HG03103 (cell line): ENCODE data around the gene RIMBP2.

Experiments
- ATAC-seq: cut with Tn5 transposase; IDR thresholded peaks from one replicate; pipeline ENCODE4 v1.9.1; 2021; ENCODE audit warnings: low read depth; ENCODE audit not compliant: unreplicated experiment

Gene RIMBP2

DNA sequence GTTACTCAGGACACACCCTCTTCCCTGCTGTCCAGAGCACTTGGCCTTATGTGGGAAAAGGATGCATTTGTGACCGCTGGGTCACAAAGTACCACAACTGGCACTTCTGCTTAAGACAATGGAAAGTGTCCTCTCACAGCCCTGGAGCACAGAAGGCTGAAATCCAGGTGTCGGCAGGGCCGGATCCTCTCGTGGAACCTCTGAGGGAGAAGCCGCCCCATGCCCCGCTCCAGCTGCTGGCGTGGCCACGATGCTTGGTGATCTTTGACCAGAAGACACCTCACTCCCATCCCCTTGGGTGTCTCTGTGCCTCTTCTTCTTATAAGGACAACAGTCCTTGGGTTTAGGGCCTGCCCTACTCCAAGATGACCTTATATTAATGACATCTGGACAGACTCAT lies 221.4 kb downstream of the RIMBP2 start:
- ATAC-seq = no peak

- ATAC-seq = no peak
Observed at GRCh38 chr12:130493951-130494350, 222.1 kb downstream of the RIMBP2 start.

DNA sequence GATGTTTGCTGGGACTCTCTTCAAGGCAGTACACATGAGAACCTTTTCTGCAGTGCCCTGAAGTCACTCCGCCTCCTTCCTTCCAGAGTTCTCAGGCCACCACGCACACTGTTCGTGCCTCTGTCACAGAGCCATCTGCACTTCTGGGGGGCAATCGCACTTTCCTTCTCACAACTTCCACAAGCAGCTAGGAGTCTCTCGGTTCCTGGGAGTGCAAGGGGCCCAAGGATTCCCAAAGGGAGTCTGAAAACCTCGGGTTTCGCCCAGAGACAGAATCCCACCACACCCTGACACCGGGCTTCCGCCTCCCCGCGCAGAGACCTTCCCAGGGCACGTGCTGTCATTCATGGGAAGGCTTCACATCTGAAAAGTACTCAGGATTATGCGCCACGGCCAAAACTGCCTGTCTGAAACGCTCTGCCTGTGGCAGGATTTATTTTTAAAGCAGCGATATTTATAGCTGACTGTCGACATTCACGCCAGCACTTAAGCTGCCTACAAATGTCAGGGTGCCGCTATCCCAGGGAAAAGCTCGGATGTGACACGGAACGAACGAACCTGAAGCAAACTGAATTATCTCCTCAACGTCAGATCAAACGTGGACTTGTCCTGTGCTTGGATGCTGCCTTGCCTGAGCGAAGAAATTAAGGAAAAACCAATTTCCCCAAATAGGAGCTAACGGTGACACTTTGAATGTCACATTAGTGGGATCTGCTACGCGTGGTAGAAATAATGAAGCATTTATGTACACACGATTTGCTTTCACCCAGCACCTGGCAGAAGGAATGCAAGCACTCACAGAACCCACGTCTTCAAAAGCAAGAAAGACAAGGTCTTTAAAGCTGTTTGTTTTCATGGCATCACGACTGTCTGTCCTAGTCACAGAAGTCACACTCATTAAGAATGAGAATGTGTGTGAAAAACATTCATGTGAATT lies 224.4 kb downstream of the RIMBP2 start:
- no peak for ATAC-seq

- no peak for ATAC-seq
Observed at GRCh38 chr12:130490674-130491073, 225.4 kb downstream of the RIMBP2 start.

DNA sequence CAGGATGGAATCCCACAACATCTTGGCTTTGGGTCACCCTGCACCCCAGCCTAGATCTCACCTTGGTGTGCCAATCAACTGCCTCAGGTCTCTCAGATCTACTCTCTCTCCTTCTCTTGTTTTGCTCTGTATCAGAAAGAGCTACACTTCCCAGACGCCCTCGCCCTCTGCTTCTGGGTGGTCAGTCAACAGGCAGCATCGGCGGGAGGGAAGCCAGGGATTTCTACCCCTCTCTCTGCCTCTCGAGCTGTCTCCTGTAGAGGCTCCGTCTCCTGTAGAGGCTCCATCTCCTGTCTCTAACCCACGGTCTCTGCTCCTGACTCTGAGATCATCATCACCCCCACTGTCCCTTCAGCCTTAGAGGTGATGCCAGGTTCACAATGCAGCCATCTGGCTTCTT lies 226.8 kb downstream of the RIMBP2 start:
- ATAC-seq = no peak

- ATAC-seq = no peak
Observed at GRCh38 chr12:130488358-130488710, 227.8 kb downstream of the RIMBP2 start.

DNA sequence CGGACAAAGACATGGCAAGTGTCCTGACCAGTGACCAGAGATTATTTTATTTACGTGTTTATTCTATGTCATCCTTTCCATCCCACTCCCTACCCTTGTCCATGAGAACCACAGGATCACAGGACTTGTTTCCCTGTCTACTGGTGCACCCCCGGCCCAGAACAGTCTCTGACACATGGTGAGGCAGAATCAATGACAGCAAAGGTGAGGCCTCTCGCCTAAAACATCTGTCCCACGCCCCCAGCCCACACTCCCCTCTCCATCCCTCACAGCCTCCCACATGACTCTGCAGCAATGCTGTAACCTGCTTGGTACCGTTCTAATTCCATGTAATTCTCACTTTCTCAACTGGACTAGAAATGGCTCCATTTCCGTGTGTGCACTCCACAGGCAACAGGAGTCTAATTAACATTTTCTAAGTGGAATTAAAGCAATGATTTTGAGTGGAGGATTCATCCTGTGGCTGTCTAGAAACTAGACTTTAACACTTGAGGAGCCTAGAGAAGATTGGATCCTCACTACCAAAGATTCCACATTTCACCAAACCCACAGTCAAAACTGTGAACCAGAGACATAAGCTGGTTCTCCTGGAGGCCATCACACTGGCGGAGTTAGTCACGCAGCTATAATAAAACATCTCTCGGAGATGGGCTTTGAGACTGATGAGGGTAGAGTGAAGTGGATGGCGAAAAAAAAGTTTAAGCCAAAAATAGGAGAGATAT lies 228.3 kb downstream of the RIMBP2 start:
- ATAC-seq = no peak

DNA sequence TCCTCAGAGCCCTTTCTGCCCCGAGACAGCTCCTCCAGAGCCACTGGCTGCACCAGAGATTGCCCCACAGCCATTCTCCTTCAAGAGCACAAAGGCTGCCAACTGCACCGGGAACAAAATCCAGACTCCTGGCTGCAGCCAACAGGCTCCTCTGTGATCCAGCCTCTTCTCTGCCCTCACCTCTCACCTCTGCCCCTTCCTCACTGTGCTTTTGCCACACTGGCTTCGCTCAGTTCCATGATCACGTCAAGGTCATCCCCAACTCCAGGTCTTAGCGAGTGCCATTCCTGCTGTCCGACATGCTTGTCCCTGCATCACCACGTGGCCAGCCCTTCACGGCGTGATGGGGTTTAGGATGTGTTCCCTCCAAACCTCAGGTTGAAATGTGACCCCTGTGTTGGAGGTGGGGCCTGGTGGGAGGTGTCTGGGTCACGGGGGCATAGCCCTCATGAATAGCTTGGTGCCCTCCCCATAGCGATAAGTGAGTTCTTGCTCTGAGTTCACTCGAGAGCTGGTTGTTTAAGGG lies 229.1 kb downstream of the RIMBP2 start:
- no peak for ATAC-seq

GRCh38 chr12:130486146-130486435 lies 230.0 kb downstream of the RIMBP2 start:
- no peak for ATAC-seq

- ATAC-seq = no peak
Observed at GRCh38 chr12:130485291-130486145, 230.6 kb downstream of the RIMBP2 start.

DNA sequence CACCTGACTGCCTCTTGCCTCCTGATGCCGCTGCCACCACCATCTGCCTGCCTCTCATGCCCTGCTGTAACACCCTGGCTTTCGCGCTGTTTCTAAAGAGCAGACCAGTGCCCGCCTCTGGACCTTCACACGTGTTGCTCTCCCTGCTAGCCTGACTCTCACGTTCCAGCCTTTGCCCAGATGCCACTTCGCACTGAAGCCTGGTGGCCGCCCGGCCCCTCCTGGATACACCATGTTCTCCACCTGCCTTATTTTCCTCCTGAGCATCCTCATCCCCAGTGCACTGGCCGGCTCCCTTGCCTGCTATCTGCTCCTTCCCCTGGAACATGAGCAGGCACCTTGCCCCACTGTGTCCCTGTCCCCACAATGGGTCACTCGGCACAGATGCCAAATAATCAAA lies 231.9 kb downstream of the RIMBP2 start:
- ATAC-seq = no peak

- ATAC-seq = no peak
Observed at GRCh38 chr12:130483616-130484180, 232.4 kb downstream of the RIMBP2 start.

- ATAC-seq = no peak
Observed at GRCh38 chr12:130482448-130482847, 233.7 kb downstream of the RIMBP2 start.

- no peak for ATAC-seq
Observed at GRCh38 chr12:130481392-130481879, 234.7 kb downstream of the RIMBP2 start.

- ATAC-seq = no peak
Observed at GRCh38 chr12:130480887-130481286, 235.2 kb downstream of the RIMBP2 start.

GRCh38 chr12:130480231-130480630 lies 235.9 kb downstream of the RIMBP2 start:
- ATAC-seq = no peak

GRCh38 chr12:130479401-130480125 lies 236.5 kb downstream of the RIMBP2 start:
- ATAC-seq = no peak

DNA sequence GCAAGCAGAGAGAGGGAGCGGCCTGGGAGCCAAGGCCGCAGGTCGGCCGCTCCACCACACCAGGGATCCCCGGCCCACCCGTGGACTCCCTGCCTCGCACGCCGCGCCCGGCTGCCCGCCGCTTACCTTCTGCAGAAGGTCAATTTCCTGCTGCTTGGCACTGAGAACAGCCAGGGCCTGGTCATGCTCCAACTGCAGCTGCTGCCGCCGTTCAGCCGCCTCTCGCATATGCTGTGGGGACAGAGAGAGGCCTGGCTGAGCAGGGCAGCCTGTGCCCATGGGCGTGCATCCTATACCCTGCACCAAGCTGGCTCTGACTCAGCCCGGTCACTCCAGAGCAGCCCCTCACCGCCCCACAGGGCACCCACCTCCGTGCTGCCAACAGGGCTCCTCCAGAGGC lies 237.3 kb downstream of the RIMBP2 start:
- no peak for ATAC-seq

DNA sequence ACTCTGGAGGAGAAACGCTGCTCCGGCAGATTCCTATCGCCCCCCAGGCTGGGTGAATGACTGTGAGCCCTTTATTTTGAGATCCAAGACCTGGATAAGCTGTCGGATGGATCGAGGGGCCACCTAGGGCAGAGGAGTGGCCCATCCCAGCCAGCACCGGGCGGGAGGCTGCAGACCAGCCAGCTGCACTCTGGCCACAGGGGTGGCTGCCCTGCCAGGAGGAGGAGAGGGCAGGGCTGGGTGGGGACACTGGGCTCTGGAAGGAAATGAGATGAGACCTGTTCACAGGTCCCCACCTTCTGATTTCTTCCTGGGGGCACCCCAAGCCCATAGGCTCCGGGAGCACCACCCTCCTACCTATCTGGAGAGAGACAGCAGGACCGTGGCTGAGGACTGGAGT lies 238.4 kb downstream of the RIMBP2 start:
- no peak for ATAC-seq

DNA sequence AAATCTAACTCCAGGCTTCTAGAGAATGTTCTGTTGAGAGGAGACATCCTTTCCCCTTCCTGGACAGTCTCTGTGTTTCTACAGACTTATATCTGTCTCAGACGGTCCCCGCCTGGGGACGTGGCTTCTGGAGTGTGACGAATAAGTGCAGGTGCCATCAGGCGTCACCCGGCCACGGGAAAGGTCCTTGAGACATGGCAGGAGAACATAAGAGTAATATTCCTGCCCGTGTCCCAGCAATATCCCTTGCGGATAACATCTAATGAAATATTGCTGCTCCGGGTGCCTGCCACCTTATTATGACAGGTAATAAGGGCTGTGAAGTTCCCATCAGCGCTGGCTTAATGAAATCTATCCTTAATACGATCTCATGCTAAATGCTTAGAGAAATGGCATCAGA lies 238.8 kb downstream of the RIMBP2 start:
- no peak for ATAC-seq
